HCT116 (cell line): ENCODE measurements around the gene PRPF40B. TPM values are rescaled to one million over a fixed set of nuclear protein-coding genes. Genes with fewer than 3 reads are reported as not detected.

ENCODE experiments used
- ATAC-seq: fragments of 200-7000 bp; cut with Tn5 transposase; 2 replicates; pipeline ENCODE4 v1.9.1; 2020; ENCODE audit warnings: mild to moderate bottlenecking, moderate library complexity
- BruUV-seq: library from RNA; stranded (reverse); fragments of 400-500 nt; replicated peaks from 2 replicates; lab custom pipeline; 2021; lab: Mats Ljungman, UMichigan
- CTCF ChIA-PET: fragments of 300-600 bp; sonication (Branson Sonifier 250); formaldehyde crosslinking; loops from one replicate; lab custom pipeline; 2021; ENCODE audit warnings: antibody characterized with exemption; lab: Charles Lee
- POLR2A ChIA-PET: fragments of 300-600, 350-600 bp; sonication (Branson Sonifier 250); formaldehyde crosslinking; loops from one replicate; lab custom pipeline; 2021; ENCODE audit warnings: antibody characterized with exemption; lab: Charles Lee
- RAD21 ChIA-PET, 2 experiments: fragments of 300-600 bp; sonication (Branson Sonifier 250); formaldehyde crosslinking; loops; one replicate each; lab custom pipeline; 2023; ENCODE audit warnings: low total read pairs in 2 of 2; ENCODE audit not compliant: uncharacterized antibody in 2 of 2, unreplicated experiment in 2 of 2, low non-redundant PET in 1 of 2; lab: Charles Lee
- DNase-seq: peaks from one replicate; pipeline ENCODE4 v3.0.0-alpha.2; 2010; ENCODE audit warnings: low read depth, low spot score
- H2AFZ ChIP-seq: fragments of 200-600 bp; shearing (Covaris generic), sonication (generic); 2 replicates; pipeline ENCODE4 v1.6.1; 2017; ENCODE audit warnings: low read depth, mixed run types, mixed read lengths, antibody characterized with exemption, low read length; ENCODE audit not compliant: poor library complexity, severe bottlenecking
- H3K27ac ChIP-seq: 2 replicates; pipeline ENCODE4 v1.5.1; 2012; ENCODE audit warnings: low read depth, low read length
- H3K27me3 ChIP-seq: fragments of 200-600 bp; sonication (generic); 2 replicates; pipeline ENCODE4 v1.6.1; 2016; ENCODE audit warnings: mixed run types, low read length, mixed read lengths; ENCODE audit not compliant: insufficient read depth
- H3K36me3 ChIP-seq, 2 experiments: fragments of 200-500 bp in 1 of 2; fragments of 200-600 bp in 1 of 2; sonication (Bioruptor generic) in 1 of 2; sonication (generic) in 1 of 2; 2 replicates each; pipeline versions ENCODE4 v1.5.1 to v1.6.1; 2014 to 2016; ENCODE audit warnings: low read length in 2 of 2, inconsistent platforms in 1 of 2, mixed read lengths in 1 of 2, mixed run types in 1 of 2; ENCODE audit not compliant: insufficient read depth in 2 of 2, control insufficient read depth in 1 of 2
- H3K4me1 ChIP-seq, 2 experiments: fragments of 200-600 bp in 1 of 2; sonication (generic) in 1 of 2; 2 replicates each; pipeline versions ENCODE4 v1.5.1 to v1.6.1; 2012 to 2017; ENCODE audit warnings: low read length in 2 of 2, inconsistent platforms in 1 of 2, mild to moderate bottlenecking in 1 of 2, mixed read lengths in 1 of 2, mixed run types in 1 of 2, moderate library complexity in 1 of 2; ENCODE audit not compliant: insufficient read depth in 2 of 2, control insufficient read depth in 1 of 2
- H3K4me2 ChIP-seq: fragments of 200-600 bp; sonication (generic); 2 replicates; pipeline ENCODE4 v1.6.1; 2017; ENCODE audit warnings: mixed run types, low read length, mixed read lengths
- H3K4me3 ChIP-seq, 2 experiments: fragments of 200-600 bp in 1 of 2; sonication (generic) in 1 of 2; replicated peaks in 1 of 2; 2 replicates each; pipeline ENCODE4 v1.5.1; 2011 to 2016; ENCODE audit warnings: low read length in 2 of 2, control low read depth in 1 of 2, low read depth in 1 of 2, mild to moderate bottlenecking in 1 of 2, mixed read lengths in 1 of 2, mixed run types in 1 of 2
- H3K79me2 ChIP-seq: fragments of 200-600 bp; sonication (generic); 2 replicates; pipeline ENCODE4 v1.6.1; 2017; ENCODE audit warnings: mild to moderate bottlenecking, mixed run types, low read length, moderate library complexity, mixed read lengths; ENCODE audit not compliant: insufficient read depth
- H3K9ac ChIP-seq: fragments of 200-600 bp; sonication (generic); 2 replicates; pipeline ENCODE4 v1.6.1; 2016; ENCODE audit warnings: low read length, mixed read lengths
- H3K9me2 ChIP-seq: fragments of 200-600 bp; sonication (generic), shearing (Covaris generic); 2 replicates; pipeline ENCODE4 v1.6.1; 2017; ENCODE audit warnings: mixed run types, mild to moderate bottlenecking, moderate library complexity; ENCODE audit not compliant: insufficient read depth
- H3K9me3 ChIP-seq, 2 experiments: fragments of 200-500 bp in 1 of 2; fragments of 200-600 bp in 1 of 2; sonication (Bioruptor generic) in 1 of 2; sonication (generic) in 1 of 2; 2 replicates each; pipeline ENCODE4 v1.6.1; 2014 to 2017; ENCODE audit warnings: low read length in 2 of 2, mixed read lengths in 2 of 2, inconsistent platforms in 1 of 2, low read depth in 1 of 2, mild to moderate bottlenecking in 1 of 2, mixed run types in 1 of 2, moderate library complexity in 1 of 2; ENCODE audit not compliant: control insufficient read depth in 1 of 2, insufficient read depth in 1 of 2
- H4K20me1 ChIP-seq: fragments of 200-600 bp; sonication (generic), shearing (Covaris generic); 2 replicates; pipeline ENCODE4 v1.6.1; 2017; ENCODE audit warnings: mixed run types, mild to moderate bottlenecking, moderate library complexity; ENCODE audit not compliant: insufficient read depth
- ATF3 ChIP-seq: IDR thresholded peaks from 2 replicates; pipeline ENCODE4 v1.6.1; 2012
- CBX3 ChIP-seq: IDR thresholded peaks from 2 replicates; pipeline ENCODE4 v1.6.1; 2012; ENCODE audit warnings: low read depth
- CEBPB ChIP-seq: IDR thresholded peaks from 2 replicates; pipeline ENCODE4 v1.6.1; 2012; ENCODE audit warnings: low read depth
- ELF1 ChIP-seq: IDR thresholded peaks from 2 replicates; pipeline ENCODE4 v1.6.1; 2012; ENCODE audit warnings: low read depth, borderline replicate concordance
- FOSL1 ChIP-seq: IDR thresholded peaks from 2 replicates; pipeline ENCODE4 v1.6.1; 2012; ENCODE audit warnings: low read depth
- JUND ChIP-seq: IDR thresholded peaks from 2 replicates; pipeline ENCODE4 v1.6.1; 2012
- POLR2AphosphoS5 ChIP-seq: IDR thresholded peaks from 2 replicates; pipeline ENCODE4 v1.6.1; 2011; ENCODE audit warnings: mild to moderate bottlenecking, low read depth, low read length, moderate library complexity
- SRF ChIP-seq: IDR thresholded peaks from 2 replicates; pipeline ENCODE4 v1.6.1; 2012; ENCODE audit warnings: low read depth
- YY1 ChIP-seq: IDR thresholded peaks from 2 replicates; pipeline ENCODE4 v1.6.1; 2011; ENCODE audit warnings: low read length, low read depth, moderate library complexity, mild to moderate bottlenecking; ENCODE audit not compliant: insufficient replicate concordance; ENCODE audit errors: extremely low read depth
- ZBTB33 ChIP-seq: IDR thresholded peaks from 2 replicates; pipeline ENCODE4 v1.6.1; 2011; ENCODE audit warnings: mild to moderate bottlenecking, low read length, moderate library complexity; ENCODE audit not compliant: insufficient replicate concordance; ENCODE audit errors: extremely low read depth
- ZFX ChIP-seq: fragments of 450-650 bp; IDR thresholded peaks from 2 replicates; pipeline ENCODE4 v1.6.1; 2017
- ZNF274 ChIP-seq: fragments of 200-500 bp; sonication (Bioruptor generic); IDR thresholded peaks from 2 replicates; pipeline ENCODE4 v1.6.1; 2014; ENCODE audit warnings: mild to moderate bottlenecking, low read depth, low read length, inconsistent platforms
- intact Hi-C: fragments of 100-400 bp; cut with micrococcal nuclease; formaldehyde crosslinking; loops from 2 replicates; pipeline ENCODE4 v1.10.0; 2022
- total RNA-seq: library from RNA; stranded (reverse); gene quantifications from one replicate; pipeline ENCODE4 v1.2.1, GENCODE V29; 2021; ENCODE audit not compliant: unreplicated experiment
- TF ChIP-seq, protein P1 (sequence below): IDR thresholded peaks from 2 replicates; pipeline ENCODE4 v1.6.1; 2012; ENCODE audit warnings: low read depth
- TF ChIP-seq, protein P2 (sequence below): IDR thresholded peaks from 2 replicates; pipeline ENCODE4 v1.6.1; 2012

Gene PRPF40B
- total RNA-seq, 1 experiment from 2014 or later = 29.0 TPM

DNA sequence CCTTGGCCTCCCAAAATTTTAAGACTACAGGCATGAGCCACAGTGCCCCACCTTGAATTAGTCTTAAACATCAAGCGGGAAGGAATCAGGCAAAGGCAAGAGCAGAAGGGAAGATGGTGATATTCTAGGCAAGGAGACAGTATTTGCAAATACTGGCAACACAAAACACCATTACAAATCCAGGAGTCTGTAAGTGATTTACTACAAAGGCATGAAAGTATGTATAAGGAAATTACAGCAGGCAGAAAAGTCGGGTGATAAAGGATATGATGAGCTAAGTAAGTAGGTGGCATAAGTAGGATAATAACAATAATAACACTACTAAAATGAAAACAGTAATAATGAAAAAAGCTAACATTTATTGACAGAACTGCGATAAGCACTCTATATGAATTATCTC is 55.4 kb downstream of the PRPF40B start:
- Histone ChIP-seq H3K9ac (no peak overlapping the region), H3K9me3 (no peaks in the 10 kb centered on the region), H3K79me2 (no peaks in the 10 kb centered on the region), H4K20me1 (no peaks in the 10 kb centered on the region), H3K36me3 (no peaks in the 10 kb centered on the region), H3K4me3 (no peak overlapping the region), H2AFZ (no peak overlapping the region), H3K9me2 (no peaks in the 10 kb centered on the region), H3K4me2 (no peak overlapping the region), H3K27me3 (no peaks in the 10 kb centered on the region), H3K27ac (no peak overlapping the region), H3K4me1 (no peaks in the 10 kb centered on the region)
- ChIA-PET RAD21 (no interaction called here), POLR2A (no interaction called here), CTCF (no interaction called here)
- DNase-seq (no peak), ATAC-seq (no peak)
- no TSS peak for BruUV-seq
- TF ChIP-seq CEBPB = no peak
- TF ChIP-seq FOSL1 = no peak
- TF ChIP-seq ATF3 = no peak
- TF ChIP-seq SRF = no peak
- no peak for TF ChIP-seq ELF1
- no peak for TF ChIP-seq CBX3
- TF ChIP-seq, protein P1, sequence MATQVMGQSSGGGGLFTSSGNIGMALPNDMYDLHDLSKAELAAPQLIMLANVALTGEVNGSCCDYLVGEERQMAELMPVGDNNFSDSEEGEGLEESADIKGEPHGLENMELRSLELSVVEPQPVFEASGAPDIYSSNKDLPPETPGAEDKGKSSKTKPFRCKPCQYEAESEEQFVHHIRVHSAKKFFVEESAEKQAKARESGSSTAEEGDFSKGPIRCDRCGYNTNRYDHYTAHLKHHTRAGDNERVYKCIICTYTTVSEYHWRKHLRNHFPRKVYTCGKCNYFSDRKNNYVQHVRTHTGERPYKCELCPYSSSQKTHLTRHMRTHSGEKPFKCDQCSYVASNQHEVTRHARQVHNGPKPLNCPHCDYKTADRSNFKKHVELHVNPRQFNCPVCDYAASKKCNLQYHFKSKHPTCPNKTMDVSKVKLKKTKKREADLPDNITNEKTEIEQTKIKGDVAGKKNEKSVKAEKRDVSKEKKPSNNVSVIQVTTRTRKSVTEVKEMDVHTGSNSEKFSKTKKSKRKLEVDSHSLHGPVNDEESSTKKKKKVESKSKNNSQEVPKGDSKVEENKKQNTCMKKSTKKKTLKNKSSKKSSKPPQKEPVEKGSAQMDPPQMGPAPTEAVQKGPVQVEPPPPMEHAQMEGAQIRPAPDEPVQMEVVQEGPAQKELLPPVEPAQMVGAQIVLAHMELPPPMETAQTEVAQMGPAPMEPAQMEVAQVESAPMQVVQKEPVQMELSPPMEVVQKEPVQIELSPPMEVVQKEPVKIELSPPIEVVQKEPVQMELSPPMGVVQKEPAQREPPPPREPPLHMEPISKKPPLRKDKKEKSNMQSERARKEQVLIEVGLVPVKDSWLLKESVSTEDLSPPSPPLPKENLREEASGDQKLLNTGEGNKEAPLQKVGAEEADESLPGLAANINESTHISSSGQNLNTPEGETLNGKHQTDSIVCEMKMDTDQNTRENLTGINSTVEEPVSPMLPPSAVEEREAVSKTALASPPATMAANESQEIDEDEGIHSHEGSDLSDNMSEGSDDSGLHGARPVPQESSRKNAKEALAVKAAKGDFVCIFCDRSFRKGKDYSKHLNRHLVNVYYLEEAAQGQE = no peak
- TF ChIP-seq, protein P2, sequence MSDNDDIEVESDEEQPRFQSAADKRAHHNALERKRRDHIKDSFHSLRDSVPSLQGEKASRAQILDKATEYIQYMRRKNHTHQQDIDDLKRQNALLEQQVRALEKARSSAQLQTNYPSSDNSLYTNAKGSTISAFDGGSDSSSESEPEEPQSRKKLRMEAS = no peak
- TF ChIP-seq POLR2AphosphoS5 = no peak
- no peak for TF ChIP-seq ZNF274
- TF ChIP-seq YY1 = no peak
- no peak for TF ChIP-seq ZFX
- no peak for TF ChIP-seq JUND
- TF ChIP-seq ZBTB33 = no peak
- intact Hi-C loops = no loop called here
